Measurements from ENCODE around the gene CARD14.

Gene CARD14

GRCh38 chr17:80212511-80212910 lies 42.7 kb downstream of the CARD14 start:
- no peak for DNase-seq (ENCODE audit: low read depth)

- no peak for DNase-seq (ENCODE audit: low read depth)
Observed at GRCh38 chr17:80212962-80213642, 43.3 kb downstream of the CARD14 start.

GRCh38 chr17:80213643-80213975 lies 43.8 kb downstream of the CARD14 start:
- no peak for DNase-seq (ENCODE audit: low read depth)

- DNase-seq (ENCODE audit: low read depth) = no peak
Observed at GRCh38 chr17:80214012-80214877, 44.4 kb downstream of the CARD14 start.

- DNase-seq (ENCODE audit: low read depth) = no peak
Observed at GRCh38 chr17:80214878-80215210, 45.0 kb downstream of the CARD14 start.

GRCh38 chr17:80216473-80217456 lies 46.9 kb downstream of the CARD14 start:
- no peak for DNase-seq (ENCODE audit: low read depth)

GRCh38 chr17:80217703-80218362 lies 48.0 kb downstream of the CARD14 start:
- no peak for DNase-seq (ENCODE audit: low read depth)

GRCh38 chr17:80218391-80218790 lies 48.6 kb downstream of the CARD14 start:
- DNase-seq (ENCODE audit: low read depth) = no peak

GRCh38 chr17:80219013-80219762 lies 49.4 kb downstream of the CARD14 start:
- peak; percentile 90 for DNase-seq (ENCODE audit: low read depth)

- no peak for DNase-seq (ENCODE audit: low read depth)
Observed at GRCh38 chr17:80219763-80220053, 49.9 kb downstream of the CARD14 start.

- DNase-seq (ENCODE audit: low read depth) = peak; percentile 49
Observed at GRCh38 chr17:80220054-80220735, 50.4 kb downstream of the CARD14 start, which contains the start of the genes SGSH and SLC26A11. Gene SGSH (minus strand): TSS chr17:80220333. CDS start chr17:80220313, 20 bp downstream. Gene SLC26A11 (plus strand): TSS chr17:80220427. CDS start chr17:80221561, 1,134 bp downstream.

GRCh38 chr17:80220736-80221215 lies 50.9 kb downstream of the CARD14 start:
- no peak for DNase-seq (ENCODE audit: low read depth)

GRCh38 chr17:80221351-80222105 lies 51.7 kb downstream of the CARD14 start:
- DNase-seq (ENCODE audit: low read depth) = no peak

GRCh38 chr17:80222376-80223141 lies 52.7 kb downstream of the CARD14 start:
- DNase-seq (ENCODE audit: low read depth) = no peak

GRCh38 chr17:80223142-80223815 lies 53.4 kb downstream of the CARD14 start:
- no peak for DNase-seq (ENCODE audit: low read depth)

GRCh38 chr17:80223838-80224497 lies 54.1 kb downstream of the CARD14 start:
- DNase-seq (ENCODE audit: low read depth) = no peak

- no peak for DNase-seq (ENCODE audit: low read depth)
Observed at GRCh38 chr17:80224683-80225082, 54.9 kb downstream of the CARD14 start.

- DNase-seq (ENCODE audit: low read depth) = no peak
Observed at GRCh38 chr17:80225230-80225629, 55.4 kb downstream of the CARD14 start.

Measured in activated T-cell treated with anti-CD3 and anti-CD28 coated beads for 24 hours (primary cell).